GM21367 (cell line): Measurements from ENCODE around the gene C5orf52.
A peak's percentile ranks its signal among the peaks of the same experiment; 100 is the strongest.

Experiments used
- ATAC-seq: cut with Tn5 transposase; IDR thresholded peaks from one replicate; pipeline ENCODE4 v1.9.1; 2021; ENCODE audit not compliant: unreplicated experiment

The C5orf52 gene

GRCh38 chr5:157670662-157671591 is at the start of gene C5orf52:
Gene C5orf52, plus strand, starts transcription at chr5:157671533. Its CDS starts 82 bp downstream, at chr5:157671615.
- ATAC-seq, result no peak

GRCh38 chr5:157624144-157624543 is 47.2 kb upstream of the C5orf52 start:
- no peak for ATAC-seq

GRCh38 chr5:157626831-157627230 is 44.5 kb upstream of the C5orf52 start:
- ATAC-seq, result no peak

GRCh38 chr5:157630341-157630740 is 41.0 kb upstream of the C5orf52 start:
- ATAC-seq, result no peak

- ATAC-seq, result no peak
Measured at GRCh38 chr5:157640406-157641066, 30.8 kb upstream of the C5orf52 start.

- ATAC-seq, result no peak
Measured at GRCh38 chr5:157648275-157648990, 22.9 kb upstream of the C5orf52 start.

GRCh38 chr5:157649101-157649500 is 22.2 kb upstream of the C5orf52 start:
- ATAC-seq, result no peak

- no peak for ATAC-seq
Measured at GRCh38 chr5:157650991-157651611, 20.2 kb upstream of the C5orf52 start.

GRCh38 chr5:157651623-157652376 is 19.5 kb upstream of the C5orf52 start:
- peak; percentile 78 for ATAC-seq

GRCh38 chr5:157652377-157652692 is 19.0 kb upstream of the C5orf52 start, which contains the start of gene SOX30:
Gene SOX30, minus strand, starts transcription at chr5:157652438. Its CDS starts 360 bp downstream, at chr5:157652078.
- ATAC-seq, result no peak

- ATAC-seq, result no peak
Measured at GRCh38 chr5:157657516-157657915, 13.8 kb upstream of the C5orf52 start.

GRCh38 chr5:157658893-157659292 is 12.4 kb upstream of the C5orf52 start:
- no peak for ATAC-seq

- no peak for ATAC-seq
Measured at GRCh38 chr5:157659868-157660660, 11.3 kb upstream of the C5orf52 start.

- ATAC-seq, result no peak
Measured at GRCh38 chr5:157665467-157666070, 5.8 kb upstream of the C5orf52 start.

- no peak for ATAC-seq
Measured at GRCh38 chr5:157668356-157668755, 3.0 kb upstream of the C5orf52 start.

GRCh38 chr5:157669701-157670097 is 1.6 kb upstream of the C5orf52 start:
- no peak for ATAC-seq

GRCh38 chr5:157671592-157672330 is 428 bp downstream of the C5orf52 start:
- no peak for ATAC-seq

- no peak for ATAC-seq
Measured at GRCh38 chr5:157672976-157673375, 1.6 kb downstream of the C5orf52 start.
